Stimulated activated CD8-positive, alpha-beta memory T cell treated with anti-CD3 and anti-CD28 coated beads, Interleukin-2, amount 100 ng/mL, for 48 hours (primary cell): ENCODE data around the gene TUFT1.

Experiments
- DNase-seq, 2 donors: peaks; one replicate each; pipeline ENCODE4 v3.0.0-alpha.2; 2020; ENCODE audit warnings: low read depth in 2 of 2

Gene TUFT1

DNA sequence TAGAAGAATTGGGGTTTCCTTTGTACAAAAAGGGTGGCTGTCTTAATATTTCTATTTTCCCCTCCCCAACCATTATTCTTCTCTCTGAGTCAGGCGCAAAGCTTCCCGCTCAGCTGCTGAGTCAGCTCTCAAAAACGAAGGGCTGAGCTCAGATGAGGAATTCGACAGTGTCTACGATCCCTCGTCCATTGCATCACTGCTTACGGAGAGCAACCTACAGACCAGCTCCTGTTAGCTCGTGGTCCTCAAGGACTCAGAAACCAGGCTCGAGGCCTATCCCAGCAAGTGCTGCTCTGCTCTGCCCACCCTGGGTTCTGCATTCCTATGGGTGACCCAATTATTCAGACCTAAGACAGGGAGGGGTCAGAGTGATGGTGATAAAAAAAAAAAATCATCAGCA is 3.0 kb upstream of the TUFT1 start:
- DNase-seq = no peak

DNA sequence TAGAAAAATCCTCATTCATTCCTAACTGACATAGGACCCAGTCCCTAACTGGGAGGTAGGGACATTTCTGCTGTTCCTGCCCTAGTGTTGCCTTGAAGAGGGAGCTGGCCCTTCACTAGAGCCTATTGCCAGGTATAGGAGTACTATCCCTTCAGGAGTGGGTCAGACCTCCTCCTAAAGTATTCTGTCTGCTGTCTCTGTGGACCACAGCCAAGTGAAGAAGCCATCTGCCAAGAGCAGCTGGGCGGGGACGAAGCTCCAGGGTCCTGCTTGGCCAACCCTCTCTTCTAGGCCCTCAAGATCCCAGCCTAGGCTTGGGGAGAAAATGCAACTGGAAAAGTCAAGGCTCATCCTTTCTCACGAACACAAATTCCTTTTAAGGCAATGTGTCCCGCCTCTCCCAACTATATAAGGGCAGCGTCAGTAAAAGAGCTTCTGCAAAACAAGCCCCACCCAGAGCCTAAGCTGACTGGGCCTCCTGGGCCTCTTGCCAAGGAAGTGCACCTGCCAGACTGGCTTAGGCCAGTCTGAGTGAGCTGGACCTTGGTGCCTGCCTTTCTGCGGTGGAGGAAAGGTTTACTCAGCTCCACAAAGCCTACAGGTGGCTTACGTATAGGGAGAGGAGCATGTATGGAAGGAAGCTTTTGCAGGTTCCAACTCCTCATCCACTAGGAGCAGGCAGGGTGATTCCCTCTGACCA is 638 bp upstream of the TUFT1 start:
- DNase-seq = no peak

DNA sequence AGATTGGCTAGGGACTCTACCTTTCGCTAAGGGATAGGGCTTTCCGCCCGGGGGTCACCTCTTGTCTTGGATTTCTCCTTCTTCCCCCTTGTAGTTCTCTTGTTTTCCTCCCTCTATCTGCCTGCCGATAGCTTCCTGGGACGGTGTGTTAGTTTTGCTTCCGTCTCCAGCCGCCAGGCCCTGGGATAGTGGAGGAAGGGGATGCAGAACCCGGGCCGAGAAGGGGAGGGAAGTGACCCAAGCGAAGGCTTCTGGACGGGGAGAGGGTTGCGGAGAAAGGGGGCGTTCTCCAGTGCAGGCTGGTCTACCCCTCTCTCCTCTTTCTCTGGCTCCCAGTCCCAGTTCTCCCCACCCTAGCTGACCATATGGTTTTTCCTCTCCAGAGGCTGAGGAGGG is 871 bp downstream of the TUFT1 start:
- DNase-seq = no peak

DNA sequence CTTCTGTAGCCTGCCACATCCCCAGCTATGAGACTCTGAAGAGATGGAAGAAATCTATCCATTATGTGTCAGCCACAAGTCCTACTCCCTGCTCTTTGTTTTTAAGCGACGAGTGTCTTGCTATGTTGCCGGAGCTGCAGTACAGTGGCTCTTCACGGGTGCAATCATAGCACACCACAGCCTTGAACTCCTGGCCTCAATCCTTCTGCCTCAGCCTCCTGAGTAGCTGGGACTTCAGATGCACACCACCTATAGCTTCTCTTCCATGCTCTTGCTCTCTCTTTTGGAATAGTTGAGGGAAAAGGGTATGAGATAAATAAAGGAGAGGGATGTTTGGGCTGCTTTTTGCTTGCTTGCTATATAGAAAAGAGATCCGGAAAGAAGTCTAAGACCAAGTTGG is 1.6 kb downstream of the TUFT1 start:
- DNase-seq = no peak

DNA sequence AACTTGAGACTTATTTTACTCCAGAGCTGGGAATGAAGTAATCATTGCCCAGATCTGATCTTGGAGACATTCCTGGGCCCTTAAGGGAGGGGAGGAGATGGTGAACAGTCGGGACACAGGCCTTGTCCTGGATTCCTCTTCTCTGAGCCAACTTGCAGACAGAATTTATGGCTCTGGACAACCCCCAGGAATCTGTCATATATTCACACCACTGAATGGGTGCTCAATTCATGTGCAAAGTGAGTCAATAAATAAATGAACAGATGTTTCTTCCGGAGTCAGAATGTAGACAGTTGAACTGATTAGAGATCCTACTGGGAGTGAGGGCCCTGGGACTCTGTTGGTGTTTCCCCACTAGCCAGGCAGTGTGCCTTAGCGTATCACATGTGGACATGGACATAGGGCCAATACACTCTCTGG is 2.6 kb downstream of the TUFT1 start:
- no peak for DNase-seq

DNA sequence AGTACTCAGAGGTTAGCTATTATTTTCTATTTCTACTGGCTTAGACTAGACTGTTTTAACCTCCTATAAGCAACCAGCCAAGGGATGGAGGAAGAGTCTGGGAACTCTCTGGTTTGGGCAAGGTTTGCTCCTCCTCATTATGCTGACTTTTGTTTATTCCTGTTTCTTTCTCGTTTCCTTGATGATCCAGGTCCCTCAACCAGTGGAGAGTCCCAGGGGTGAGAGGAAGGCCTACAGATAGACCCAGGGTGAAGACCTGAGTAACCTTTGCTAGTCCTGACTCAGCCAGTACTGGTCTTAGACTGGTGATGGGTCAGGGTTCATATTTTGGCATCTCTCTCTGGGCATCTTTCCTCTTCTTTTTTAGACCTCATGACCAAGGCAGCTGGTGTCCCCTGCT is 5.4 kb downstream of the TUFT1 start:
- DNase-seq = no peak

DNA sequence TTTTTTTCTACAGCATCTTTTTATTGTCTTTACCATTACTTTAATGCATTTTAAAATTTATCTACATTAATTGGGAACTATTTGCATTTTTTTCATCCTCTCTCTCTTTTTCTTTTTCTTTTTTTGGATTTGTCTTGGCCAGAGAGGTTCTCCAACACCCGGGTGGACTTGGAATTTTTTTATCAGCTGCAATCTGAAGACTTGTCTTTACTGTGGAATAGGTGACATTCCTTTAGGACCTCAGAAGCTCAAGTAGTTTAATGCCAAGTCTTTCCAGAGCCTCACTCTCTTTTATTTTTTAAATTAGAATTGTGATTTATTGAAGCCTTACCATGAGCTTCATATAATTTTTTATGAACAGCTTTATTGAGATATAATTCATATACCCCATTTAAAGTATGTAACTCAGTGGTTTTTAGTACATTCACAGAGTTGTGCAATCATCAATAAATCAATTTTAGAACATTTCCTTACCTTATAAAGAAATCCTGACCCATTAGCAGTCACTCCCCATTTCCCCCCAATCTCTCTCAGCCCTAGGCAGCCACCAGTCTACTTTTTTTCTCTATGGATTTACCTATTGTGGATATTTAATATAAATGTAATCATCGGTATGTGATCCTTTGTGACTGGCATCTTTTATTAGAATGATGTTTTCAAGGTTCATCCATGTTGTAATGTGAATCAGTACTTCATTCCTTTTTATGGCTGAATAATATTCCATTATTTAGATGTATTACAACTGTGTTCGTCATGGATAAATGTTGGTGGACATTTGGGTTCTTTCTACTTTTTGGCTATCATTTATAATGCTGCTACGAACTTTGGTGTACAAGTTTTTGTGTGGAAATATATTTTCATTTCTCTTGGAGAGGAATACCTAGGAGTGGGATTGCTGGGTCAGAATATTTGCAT is 6.2 kb downstream of the TUFT1 start:
- DNase-seq = no peak

DNA sequence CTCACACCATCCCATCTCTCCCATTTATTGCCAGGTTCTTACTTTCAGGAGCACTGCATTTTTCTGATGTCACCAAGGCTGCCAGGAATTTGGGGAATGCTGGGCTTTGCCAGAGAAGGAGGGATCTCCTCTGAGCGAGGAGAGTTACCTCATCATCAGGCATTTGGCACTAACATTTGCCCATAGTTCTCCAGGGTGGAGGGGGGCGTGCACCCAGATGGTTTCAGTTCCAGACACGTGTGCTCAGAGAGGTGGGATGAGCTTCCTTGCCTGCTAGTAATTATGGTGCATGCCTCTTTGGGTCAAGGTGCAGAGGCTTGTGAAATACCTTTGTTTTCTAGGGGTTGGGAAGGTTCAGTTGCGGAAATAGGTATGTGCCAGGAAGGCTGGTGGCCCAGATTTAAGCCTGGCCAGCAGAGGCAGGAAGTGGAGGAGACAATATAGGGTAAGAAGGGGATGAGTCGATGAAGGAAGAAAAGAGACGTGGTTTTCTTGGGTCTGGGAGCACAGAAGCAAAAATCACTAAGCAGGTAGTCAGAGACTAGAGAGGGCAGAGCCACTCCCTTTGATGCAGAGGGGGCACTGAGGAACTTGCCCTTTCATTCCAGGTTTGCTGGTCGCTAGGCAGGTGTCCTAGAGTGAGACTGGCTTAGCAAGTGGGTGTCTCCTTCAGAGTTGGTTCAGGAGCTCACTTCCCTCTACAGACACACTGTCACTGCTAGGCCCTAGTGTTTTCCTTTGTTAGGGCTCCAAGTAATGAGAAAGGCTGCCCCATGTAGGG is 7.2 kb downstream of the TUFT1 start:
- DNase-seq = no peak

DNA sequence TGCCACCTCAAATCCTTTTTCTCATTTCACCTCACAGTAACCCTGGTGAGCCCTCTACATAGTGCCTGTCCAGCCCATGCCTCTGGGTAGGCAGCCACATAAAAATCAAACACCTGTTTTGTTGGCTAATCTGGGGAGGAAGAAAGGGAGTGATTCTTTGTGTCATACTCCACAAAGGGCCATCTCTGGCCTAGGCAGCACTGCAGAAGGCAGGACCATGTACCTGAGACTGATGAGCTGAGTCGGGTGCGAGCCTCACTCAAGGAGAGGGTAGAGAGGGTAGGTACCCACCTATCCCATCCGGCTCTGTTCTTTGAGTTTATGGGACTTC is 7.8 kb downstream of the TUFT1 start:
- no peak for DNase-seq

DNA sequence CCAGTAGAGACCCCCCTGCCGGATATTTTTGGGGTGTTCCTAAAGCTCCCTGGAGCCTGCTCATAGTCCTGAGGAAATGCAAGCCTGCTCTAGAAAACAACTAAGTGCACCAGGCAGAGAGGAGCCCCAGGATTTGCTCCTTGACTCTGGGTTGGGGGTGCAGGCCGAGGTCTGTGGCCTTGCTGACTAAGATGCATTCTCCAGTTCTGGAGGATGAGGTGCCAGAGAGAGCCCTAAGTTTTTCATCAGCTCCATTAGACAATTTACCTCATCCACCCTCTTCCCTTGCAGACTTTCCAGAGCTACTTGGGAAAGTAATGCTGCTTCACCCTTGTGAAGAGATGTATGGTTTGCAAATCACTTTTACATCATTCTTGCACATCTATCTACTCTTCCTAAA is 9.1 kb downstream of the TUFT1 start:
- DNase-seq = no peak

DNA sequence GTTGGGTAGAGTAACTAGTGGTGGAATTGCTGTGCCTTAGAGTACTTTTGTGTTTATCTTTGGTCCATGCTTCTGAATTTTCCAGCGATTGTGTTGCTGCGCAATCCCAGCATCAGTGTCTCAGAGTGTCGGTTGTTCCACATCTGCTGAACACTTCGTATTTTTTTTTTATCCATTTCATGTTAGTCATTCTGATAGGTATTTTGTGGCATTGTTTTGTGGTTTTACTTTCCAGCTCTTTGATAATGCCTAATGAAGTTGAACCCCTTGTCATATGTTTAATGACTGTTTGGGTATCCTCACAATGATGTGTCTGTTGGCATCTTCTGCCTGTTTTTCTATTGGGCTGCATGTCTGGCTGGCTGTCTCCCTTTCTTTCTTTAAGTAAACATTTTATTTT is 13.6 kb downstream of the TUFT1 start:
- DNase-seq = no peak

DNA sequence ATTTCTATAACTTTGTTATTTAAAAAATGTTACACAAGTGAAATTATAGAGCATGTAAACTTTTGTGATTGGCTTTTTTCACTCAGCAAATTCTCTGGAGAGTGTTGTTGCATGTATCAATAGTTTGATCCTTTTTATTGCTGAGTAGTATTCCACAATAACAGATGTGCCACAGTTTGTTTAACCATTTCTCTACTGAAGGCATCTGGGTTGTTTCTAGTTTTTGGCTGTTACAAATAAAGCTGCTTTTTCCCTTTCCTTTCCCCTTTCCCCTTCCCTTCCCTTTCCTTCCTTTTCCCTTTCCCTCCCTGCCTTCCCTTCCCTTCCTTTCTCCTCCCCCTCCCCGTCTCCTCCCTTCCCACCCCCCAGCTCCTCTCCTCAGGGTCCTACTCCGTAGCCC is 15.9 kb downstream of the TUFT1 start:
- DNase-seq = no peak

DNA sequence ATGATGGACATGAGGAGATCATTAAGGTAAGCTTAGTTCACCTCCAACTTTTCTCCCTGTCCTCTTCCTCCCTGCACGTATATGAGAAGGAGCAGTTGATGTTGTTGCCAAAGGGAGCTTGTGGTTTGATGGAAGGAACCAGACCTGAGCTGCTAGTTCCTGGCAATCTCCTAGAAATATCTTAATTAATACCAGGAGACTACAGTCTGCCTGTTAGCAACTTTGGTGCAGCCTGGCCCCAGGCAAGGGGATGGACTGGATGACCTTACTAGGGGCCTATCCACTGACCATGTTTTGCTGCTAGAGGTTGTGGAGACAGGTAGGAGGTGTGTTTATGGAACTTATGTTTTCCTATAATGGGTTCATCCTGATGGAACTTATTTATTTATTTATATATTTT is 22.6 kb downstream of the TUFT1 start:
- no peak for DNase-seq

DNA sequence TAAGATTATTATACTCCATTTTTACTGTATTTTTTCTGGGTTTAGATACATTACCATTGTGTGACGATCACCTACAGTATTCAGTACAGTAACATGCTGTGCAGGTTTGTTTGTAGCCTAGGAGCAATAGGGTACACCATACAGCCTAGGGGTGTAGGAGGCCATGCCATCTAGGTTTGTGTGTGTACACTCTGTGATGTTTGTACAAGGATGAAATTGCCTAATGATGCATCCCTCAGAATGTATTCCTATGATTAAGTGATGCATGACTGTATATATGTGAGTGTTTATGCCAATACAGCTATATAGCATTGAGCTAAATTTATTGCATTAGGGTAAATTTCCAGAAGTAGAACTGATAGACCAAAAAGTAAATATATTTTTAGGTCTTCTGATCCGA is 23.3 kb downstream of the TUFT1 start:
- DNase-seq = no peak

DNA sequence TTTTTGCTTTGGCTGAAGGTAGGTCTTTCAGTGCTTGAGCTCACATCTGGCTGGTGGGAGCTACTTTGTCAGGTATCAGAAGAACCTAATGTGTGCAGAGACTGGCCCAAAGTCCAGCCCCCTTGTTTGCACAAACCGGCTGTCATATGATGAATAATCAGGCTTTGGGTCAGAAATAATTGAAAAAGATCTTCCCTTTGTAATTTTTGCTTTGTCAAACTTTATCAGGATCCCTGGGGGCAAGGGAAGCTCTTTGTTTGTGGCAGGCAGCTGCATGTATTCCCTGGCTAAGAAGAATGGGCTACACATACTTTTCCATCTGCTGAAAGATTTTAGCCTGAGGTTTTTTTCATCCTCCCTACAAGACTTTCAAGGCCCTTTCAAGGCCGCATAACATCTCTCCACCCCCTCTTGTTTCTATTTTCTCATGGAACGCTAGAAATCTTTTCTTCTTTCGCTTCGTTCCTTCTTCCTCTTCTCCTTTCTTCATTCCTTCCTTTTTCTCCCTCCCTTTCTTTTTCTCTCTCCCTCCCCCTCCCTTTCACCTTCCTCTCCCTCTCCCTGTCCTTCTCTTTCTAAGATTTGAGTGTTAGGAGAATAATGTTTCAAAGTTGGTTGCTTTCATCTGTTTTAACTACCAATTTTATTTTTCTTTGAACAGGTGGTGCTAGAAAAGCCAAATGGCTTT is 25.5 kb downstream of the TUFT1 start:
- DNase-seq = no peak

DNA sequence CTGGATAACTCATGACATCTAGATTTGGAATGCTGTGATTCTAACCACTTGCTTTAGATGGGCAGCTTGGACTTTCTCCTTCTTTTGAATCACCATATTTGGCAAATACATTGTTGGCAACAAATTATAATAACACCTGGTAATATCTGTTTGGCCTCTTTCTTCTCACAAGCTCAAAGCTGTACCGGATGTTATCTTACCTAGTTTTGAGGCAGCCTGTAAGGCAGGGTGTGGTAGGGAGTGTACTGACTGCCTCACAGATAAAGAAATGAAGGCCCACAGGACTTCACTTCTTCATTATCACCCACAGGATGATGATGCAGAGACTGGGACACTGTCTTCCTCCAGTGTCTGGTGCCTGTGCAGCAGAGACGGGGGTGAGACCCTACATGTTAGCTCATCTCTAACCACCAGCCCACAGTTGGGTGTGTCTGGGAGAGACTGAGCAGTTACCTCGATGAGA is 28.5 kb downstream of the TUFT1 start:
- DNase-seq = no peak

DNA sequence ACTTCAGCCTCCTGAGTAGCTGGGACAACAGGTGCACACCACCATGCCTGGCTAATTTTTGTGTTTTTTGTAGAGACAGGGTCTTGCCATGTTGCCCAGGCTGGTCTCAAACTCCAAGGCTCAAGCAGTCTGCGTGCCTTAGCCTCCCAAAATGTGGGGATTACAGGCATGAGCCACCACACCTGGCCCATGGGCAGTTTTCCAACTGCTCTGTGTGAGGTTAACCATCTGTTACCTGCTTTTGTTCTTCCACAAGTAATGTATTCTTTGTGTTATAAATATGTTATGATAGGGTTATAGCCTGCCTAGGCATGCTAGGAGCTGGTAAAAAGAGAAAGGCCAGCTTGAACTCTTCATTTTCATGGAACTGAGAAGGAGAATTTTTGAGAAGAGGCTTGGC is 30.7 kb downstream of the TUFT1 start:
- DNase-seq = no peak

DNA sequence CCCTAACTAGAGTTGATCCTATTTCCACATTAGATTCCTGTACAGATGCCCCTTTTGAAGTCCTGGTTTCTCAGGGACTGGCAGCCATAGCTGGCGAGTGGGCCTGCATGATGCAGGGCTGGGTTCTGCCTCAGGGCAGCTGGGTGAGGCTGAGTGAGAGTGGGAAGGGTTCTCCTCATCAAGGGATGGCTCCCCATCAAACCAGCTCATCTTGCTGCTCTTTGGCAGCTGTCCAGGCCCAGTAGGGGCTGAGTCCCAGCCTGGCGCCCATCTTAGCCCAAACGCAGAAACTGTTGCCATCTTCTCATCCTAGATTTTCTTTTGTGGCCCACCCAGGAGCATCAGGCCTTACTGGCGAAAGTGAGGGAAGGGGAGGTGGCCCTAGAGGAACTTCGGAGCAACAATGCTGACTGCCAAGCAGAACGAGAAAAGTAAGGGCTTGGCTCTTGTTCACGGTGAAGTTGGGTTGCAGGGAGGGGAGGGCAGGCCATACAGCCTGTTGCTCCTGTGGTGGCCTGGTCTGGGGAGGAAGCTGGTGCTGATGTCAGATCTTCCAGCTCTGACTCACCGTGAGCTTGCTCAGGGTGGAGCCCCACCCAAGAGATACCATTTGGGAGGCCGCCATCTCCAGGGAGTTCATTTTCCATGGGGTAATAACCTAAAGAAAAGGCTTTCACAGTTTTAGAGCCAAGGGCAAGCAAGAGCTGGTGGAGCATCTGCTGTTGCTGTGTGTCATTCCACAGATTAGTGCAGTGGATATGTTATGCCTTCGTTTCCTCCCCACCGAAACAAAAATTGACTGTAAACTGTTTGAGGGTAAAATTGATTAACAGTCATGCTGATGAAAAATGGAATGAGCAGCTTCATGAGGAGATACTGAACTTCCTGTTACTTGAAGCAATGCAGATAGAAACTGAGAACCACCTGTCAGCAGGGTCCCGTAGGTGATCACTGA is 34.7 kb downstream of the TUFT1 start:
- DNase-seq = peak; percentile 13

DNA sequence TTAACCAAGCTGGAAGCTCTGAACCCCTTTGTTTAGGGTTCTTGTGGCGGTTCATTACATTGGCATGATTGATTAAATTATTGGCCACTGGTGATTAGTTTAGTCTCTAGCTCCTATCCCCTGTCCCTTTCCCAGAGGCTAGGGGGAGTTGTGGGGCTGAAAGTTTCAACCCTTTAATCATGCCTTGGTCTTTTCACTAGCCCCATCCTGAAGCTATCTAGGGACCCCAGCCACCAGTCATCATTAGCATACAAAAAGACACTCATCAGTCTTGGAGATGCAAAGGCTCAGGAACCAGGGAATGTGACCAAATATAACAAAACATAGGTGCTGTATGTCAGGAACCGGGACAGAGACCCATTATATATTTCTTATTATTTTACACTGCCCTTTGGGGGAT is 37.1 kb downstream of the TUFT1 start:
- no peak for DNase-seq

DNA sequence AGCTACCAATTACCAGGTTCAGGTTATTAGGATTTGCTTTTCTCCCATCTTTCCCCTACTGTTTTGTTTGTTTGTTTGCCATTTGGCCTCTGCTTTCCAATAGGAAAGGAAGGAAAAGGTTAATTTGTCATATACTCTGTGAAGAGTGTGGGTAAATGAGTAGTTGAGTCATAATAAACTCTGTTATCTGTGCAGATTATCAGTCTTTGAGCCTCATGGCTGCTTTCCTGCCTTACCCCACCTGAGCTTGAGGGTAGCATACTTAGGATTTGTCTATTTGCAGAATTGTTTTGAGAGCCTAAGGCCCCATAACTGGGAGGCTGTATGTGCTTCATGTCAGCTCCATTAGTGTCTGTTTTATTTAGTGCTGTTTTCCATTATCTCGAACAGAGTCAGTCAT is 38.8 kb downstream of the TUFT1 start:
- no peak for DNase-seq
